DOHH2 (cell line): ENCODE results near the gene NLRC3.

Source experiments
- H3F3A ChIP-seq: fragments of 200-600 bp; sonication (generic), shearing (Covaris generic); 2 replicates; pipeline ENCODE4 v1.6.0; 2016; ENCODE audit warnings: antibody characterized with exemption, mild to moderate bottlenecking; ENCODE audit not compliant: control insufficient read depth, insufficient read depth
- H3K27ac ChIP-seq: fragments of 200-600 bp; sonication (generic); 2 replicates; pipeline ENCODE4 v1.5.1; 2014; ENCODE audit warnings: low read depth, mild to moderate bottlenecking, low read length, moderate library complexity
- H3K27me3 ChIP-seq: fragments of 200-600 bp; sonication (generic); 2 replicates; pipeline ENCODE4 v1.6.1; 2014; ENCODE audit warnings: mild to moderate bottlenecking, low read length, mixed read lengths; ENCODE audit not compliant: control insufficient read depth
- H3K36me3 ChIP-seq: fragments of 200-600 bp; sonication (generic); 2 replicates; pipeline ENCODE4 v1.6.1; 2014; ENCODE audit warnings: mild to moderate bottlenecking, low read length, moderate library complexity, mixed read lengths; ENCODE audit not compliant: control insufficient read depth
- H3K4me1 ChIP-seq: fragments of 200-600 bp; sonication (generic); 2 replicates; pipeline ENCODE4 v1.6.1; 2014; ENCODE audit warnings: mild to moderate bottlenecking, low read length, mixed read lengths; ENCODE audit not compliant: control insufficient read depth
- H3K4me2 ChIP-seq: fragments of 200-600 bp; sonication (generic); 2 replicates; pipeline ENCODE4 v1.6.0; 2014; ENCODE audit warnings: mild to moderate bottlenecking, low read length, moderate library complexity
- H3K4me3 ChIP-seq: fragments of 200-600 bp; sonication (generic); 2 replicates; pipeline ENCODE4 v1.5.1; 2014; ENCODE audit warnings: mild to moderate bottlenecking, low read length, mixed read lengths
- H3K79me2 ChIP-seq: fragments of 200-600 bp; sonication (generic); 2 replicates; pipeline ENCODE4 v1.6.1; 2014; ENCODE audit warnings: mild to moderate bottlenecking, low read length, mixed read lengths; ENCODE audit not compliant: control insufficient read depth
- H3K9me2 ChIP-seq: fragments of 200-600 bp; sonication (generic); replicated peaks from 2 replicates; pipeline ENCODE4 v1.6.1; 2014; ENCODE audit warnings: mild to moderate bottlenecking, low read length, mixed read lengths; ENCODE audit not compliant: control insufficient read depth
- H3K9me3 ChIP-seq: fragments of 200-600 bp; sonication (generic); 2 replicates; pipeline ENCODE4 v1.6.1; 2014; ENCODE audit warnings: antibody characterized with exemption, low read length, mixed read lengths; ENCODE audit not compliant: control insufficient read depth, insufficient read depth
- H4K20me1 ChIP-seq: fragments of 200-600 bp; sonication (generic); 2 replicates; pipeline ENCODE4 v1.6.0; 2014; ENCODE audit warnings: low read depth, mild to moderate bottlenecking, antibody characterized with exemption, low read length, moderate library complexity; ENCODE audit not compliant: control insufficient read depth, insufficient read depth
- CTCF ChIP-seq: fragments of 200-600 bp; sonication (generic); IDR thresholded peaks from one replicate; pipeline ENCODE4 v1.5.1; 2014; ENCODE audit warnings: antibody characterized with exemption, mild to moderate bottlenecking, low read depth, low read length; ENCODE audit not compliant: poor library complexity, severe bottlenecking
- EZH2phosphoT487 ChIP-seq: fragments of 200-600 bp; sonication (generic); IDR thresholded peaks from 2 replicates; pipeline ENCODE4 v1.6.1; 2017; ENCODE audit warnings: borderline replicate concordance, mild to moderate bottlenecking, antibody characterized with exemption, low read length, moderate library complexity, mixed read lengths

Gene NLRC3

DNA sequence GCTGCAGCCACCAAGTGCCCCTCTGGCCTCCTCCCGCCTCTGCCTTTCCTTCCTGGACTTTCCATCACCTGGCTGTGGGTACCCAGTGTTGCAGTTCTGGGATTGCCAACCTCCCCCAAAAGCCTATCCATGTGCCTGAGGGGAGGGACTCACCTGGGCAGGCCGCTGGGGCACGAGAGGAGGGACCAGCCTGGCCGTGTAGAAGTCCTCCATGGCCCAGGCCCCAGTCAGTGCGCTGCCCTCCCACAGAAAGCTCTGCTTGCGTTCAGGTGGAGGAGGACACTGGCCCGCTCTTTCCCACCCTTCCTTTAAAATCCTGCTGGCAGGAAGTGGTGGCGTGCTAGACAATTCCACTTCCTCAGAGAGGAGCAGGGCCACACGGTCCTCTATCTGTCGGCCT is 20.0 kb upstream of the NLRC3 start:
- Histone ChIP-seq H4K20me1 (no peaks in the 10 kb centered on the region), H3K4me3 (no peak overlapping the region), H3K4me2 (no peak overlapping the region), H3K9me2 (no peaks in the 10 kb centered on the region), H3K27me3 (no peaks in the 10 kb centered on the region), H3F3A (no peaks in the 10 kb centered on the region), H3K9me3 (peaks cover 4% of the 10 kb centered on the region; the same call in 1 of the 2 replicates), H3K36me3 (peaks cover 80% of the 10 kb centered on the region), H3K4me1 (no peaks in the 10 kb centered on the region), H3K79me2 (no peaks in the 10 kb centered on the region), H3K27ac (no peak overlapping the region)
- no peak for TF ChIP-seq EZH2phosphoT487
- TF ChIP-seq CTCF = no peak

DNA sequence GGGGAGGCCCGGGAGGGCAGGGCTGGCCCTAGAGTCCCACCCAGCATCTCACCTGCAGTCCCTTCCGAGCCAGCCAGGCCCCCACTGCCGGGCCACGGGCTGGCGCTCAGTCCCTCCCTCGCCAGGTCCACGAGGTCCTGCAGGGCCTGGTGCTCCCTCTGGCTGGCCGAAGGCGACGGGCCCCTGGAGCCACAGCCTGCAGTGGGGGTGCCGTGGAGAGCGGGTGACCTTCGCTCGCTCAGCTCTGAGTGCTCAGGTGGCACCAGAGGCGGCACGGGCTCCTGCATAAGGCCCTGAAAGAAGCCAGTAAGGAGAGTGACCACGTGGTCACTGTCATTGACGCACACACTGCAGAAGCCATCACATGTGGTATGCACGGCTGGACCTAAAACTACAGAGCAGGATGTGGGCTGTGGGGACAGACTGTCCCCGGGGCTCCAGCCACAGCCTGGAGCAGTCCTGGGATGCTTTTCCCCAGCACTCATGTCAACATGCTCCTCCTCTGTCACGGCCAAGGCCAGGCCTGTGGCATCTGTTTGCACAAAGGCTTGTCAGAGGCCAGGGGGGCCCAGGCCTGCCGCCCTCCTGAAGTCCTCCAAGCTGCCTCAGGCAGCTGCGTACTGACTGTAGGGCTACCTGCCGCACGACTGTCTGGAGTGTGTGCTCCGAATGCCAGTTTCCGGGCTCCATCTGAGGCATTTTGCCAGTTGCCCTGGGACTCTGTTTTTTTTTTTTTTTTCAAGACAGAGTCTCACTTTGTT is 19.1 kb upstream of the NLRC3 start:
- no peaks in the 10 kb centered on the region for H3K4me1 ChIP-seq
- peaks cover 79% of the 10 kb centered on the region for H3K36me3 ChIP-seq
- no peak overlapping the region for H3K27ac ChIP-seq
- TF ChIP-seq CTCF (no peak), EZH2phosphoT487 (no peak)
- H3F3A ChIP-seq = no peaks in the 10 kb centered on the region
- no peaks in the 10 kb centered on the region for H4K20me1 ChIP-seq
- H3K79me2 ChIP-seq = no peaks in the 10 kb centered on the region
- no peak overlapping the region for H3K4me2 ChIP-seq
- H3K4me3 ChIP-seq = no peak overlapping the region
- H3K9me2 ChIP-seq = no peaks in the 10 kb centered on the region
- H3K9me3 ChIP-seq = peaks cover 4% of the 10 kb centered on the region; the same call in 1 of the 2 replicates
- no peaks in the 10 kb centered on the region for H3K27me3 ChIP-seq

DNA sequence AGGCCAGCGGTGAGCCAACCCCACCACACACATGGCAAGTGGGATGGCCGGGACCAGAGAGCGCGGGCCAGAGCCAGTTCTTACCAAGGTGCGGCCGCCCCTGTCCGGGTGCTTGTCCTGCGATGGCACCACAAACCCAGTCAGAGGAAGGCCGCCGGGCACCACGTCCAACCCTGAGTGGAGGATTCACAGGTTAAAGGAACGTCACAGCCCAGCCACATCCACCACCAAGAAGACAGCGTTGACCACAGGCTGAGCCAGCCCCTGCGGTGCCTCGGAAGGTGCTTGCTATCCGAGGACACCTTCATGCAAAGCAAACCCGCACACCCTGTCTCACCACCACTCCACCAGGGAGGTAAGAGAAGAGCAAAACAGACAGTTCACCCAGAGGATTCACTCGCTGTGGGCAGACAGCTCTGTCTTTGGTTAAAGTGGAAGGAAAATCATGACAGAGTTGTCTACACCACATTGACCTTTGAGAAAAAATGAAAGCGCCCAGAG is 18.4 kb upstream of the NLRC3 start:
- no peak overlapping the region for H3K4me3 ChIP-seq
- no peak overlapping the region for H3K27ac ChIP-seq
- no peaks in the 10 kb centered on the region for H3K79me2 ChIP-seq
- no peaks in the 10 kb centered on the region for H3K27me3 ChIP-seq
- no peaks in the 10 kb centered on the region for H3K9me2 ChIP-seq
- H3K9me3 ChIP-seq = peaks cover 4% of the 10 kb centered on the region; the same call in 1 of the 2 replicates
- H3K4me2 ChIP-seq = no peak overlapping the region
- no peaks in the 10 kb centered on the region for H3F3A ChIP-seq
- peaks cover 79% of the 10 kb centered on the region for H3K36me3 ChIP-seq
- no peaks in the 10 kb centered on the region for H3K4me1 ChIP-seq
- TF ChIP-seq EZH2phosphoT487 (no peak), CTCF (no peak)
- H4K20me1 ChIP-seq = no peaks in the 10 kb centered on the region
